Esophagus muscularis mucosa (tissue), 4 donors: Measurements from ENCODE around the gene SPTBN4.

Experiments used
- EP300 ChIP-seq: sonication (generic); formaldehyde crosslinking; IDR thresholded peaks from one replicate; pipeline ENCODE4 v1.6.1; 2017; ENCODE audit warnings: antibody characterized with exemption
- POLR2A ChIP-seq: fragments of 450-650 bp; IDR thresholded peaks from one replicate; pipeline ENCODE4 v1.6.1; 2017; ENCODE audit warnings: antibody characterized with exemption, moderate library complexity, mild to moderate bottlenecking, low read depth
- POLR2AphosphoS5 ChIP-seq, 2 donors: sonication (generic); formaldehyde crosslinking; IDR thresholded peaks; one replicate each; pipeline ENCODE4 v1.6.1; 2017; ENCODE audit warnings: antibody characterized with exemption in 2 of 2
- TF ChIP-seq, protein P1 (sequence below), 3 experiments: fragments of 200-600 bp in 2 of 3; fragments of 450-650 bp in 1 of 3; sonication (generic) in 2 of 3; IDR thresholded peaks; one replicate each; pipeline ENCODE4 v1.5.1; 2017 to 2019; ENCODE audit warnings: antibody characterized with exemption in 3 of 3, mild to moderate bottlenecking in 2 of 3, moderate library complexity in 1 of 3

DNA sequence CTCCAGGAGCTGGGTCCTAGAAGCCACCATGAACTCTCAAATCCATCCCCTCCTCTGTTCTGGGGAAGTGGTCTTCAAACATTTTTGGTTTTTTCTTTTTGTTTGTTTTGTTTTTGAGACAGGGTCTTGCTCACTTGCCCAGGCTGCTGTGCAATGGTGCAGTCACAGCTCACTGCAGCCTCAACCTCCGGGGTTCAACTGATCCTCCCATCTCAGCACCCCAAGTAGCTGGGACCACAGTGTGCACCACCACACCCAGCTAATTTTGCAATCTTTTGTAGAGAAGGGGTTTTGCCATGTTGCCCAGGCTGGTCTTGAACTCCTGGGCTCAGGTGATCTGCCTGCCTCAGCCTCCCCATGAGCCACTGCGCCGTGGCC is 8.2 kb upstream of the SPTBN4 start:
- TF ChIP-seq POLR2AphosphoS5 (IDR thresholded peaks at IDR 0.05) (no peak), POLR2A (no peak), EP300 (no peak)
- TF ChIP-seq, protein P1, sequence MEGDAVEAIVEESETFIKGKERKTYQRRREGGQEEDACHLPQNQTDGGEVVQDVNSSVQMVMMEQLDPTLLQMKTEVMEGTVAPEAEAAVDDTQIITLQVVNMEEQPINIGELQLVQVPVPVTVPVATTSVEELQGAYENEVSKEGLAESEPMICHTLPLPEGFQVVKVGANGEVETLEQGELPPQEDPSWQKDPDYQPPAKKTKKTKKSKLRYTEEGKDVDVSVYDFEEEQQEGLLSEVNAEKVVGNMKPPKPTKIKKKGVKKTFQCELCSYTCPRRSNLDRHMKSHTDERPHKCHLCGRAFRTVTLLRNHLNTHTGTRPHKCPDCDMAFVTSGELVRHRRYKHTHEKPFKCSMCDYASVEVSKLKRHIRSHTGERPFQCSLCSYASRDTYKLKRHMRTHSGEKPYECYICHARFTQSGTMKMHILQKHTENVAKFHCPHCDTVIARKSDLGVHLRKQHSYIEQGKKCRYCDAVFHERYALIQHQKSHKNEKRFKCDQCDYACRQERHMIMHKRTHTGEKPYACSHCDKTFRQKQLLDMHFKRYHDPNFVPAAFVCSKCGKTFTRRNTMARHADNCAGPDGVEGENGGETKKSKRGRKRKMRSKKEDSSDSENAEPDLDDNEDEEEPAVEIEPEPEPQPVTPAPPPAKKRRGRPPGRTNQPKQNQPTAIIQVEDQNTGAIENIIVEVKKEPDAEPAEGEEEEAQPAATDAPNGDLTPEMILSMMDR (IDR thresholded peaks at IDR 0.05), result no peak
